HG02852 (cell line): Measurements from ENCODE around the gene S100A9.

ENCODE experiments used
- ATAC-seq: cut with Tn5 transposase; IDR thresholded peaks from one replicate; pipeline ENCODE4 v1.9.1; 2021; ENCODE audit warnings: mild to moderate bottlenecking, moderate library complexity; ENCODE audit not compliant: unreplicated experiment

Gene S100A9

GRCh38 chr1:153386500-153386901, 28.8 kb downstream of the S100A9 start:
- no peak for ATAC-seq

- no peak for ATAC-seq
Observed at GRCh38 chr1:153387001-153387400, 29.3 kb downstream of the S100A9 start.

- ATAC-seq: no peak
Observed at GRCh38 chr1:153387785-153388184, 30.1 kb downstream of the S100A9 start.

- ATAC-seq: no peak
Observed at GRCh38 chr1:153389401-153389800, 31.7 kb downstream of the S100A9 start.

GRCh38 chr1:153389973-153390879, 32.6 kb downstream of the S100A9 start:
- ATAC-seq: no peak

GRCh38 chr1:153390938-153391710, 33.5 kb downstream of the S100A9 start, which contains the start of gene S100A8:
Gene S100A8 (minus strand): TSS chr1:153391073. CDS start chr1:153390535, 538 bp downstream.
- ATAC-seq: no peak

- no peak for ATAC-seq
Observed at GRCh38 chr1:153392258-153392657, 34.6 kb downstream of the S100A9 start.

GRCh38 chr1:153392822-153393221, 35.2 kb downstream of the S100A9 start:
- no peak for ATAC-seq

- ATAC-seq: no peak
Observed at GRCh38 chr1:153393926-153394325, 36.3 kb downstream of the S100A9 start.

GRCh38 chr1:153394391-153394790, 36.7 kb downstream of the S100A9 start:
- no peak for ATAC-seq

GRCh38 chr1:153395136-153395685, 37.6 kb downstream of the S100A9 start:
- no peak for ATAC-seq

GRCh38 chr1:153395776-153396175, 38.1 kb downstream of the S100A9 start:
- ATAC-seq: no peak

- no peak for ATAC-seq
Observed at GRCh38 chr1:153396461-153396860, 38.8 kb downstream of the S100A9 start.

GRCh38 chr1:153397051-153397923, 39.6 kb downstream of the S100A9 start:
- no peak for ATAC-seq

- ATAC-seq: no peak
Observed at GRCh38 chr1:153397924-153398651, 40.4 kb downstream of the S100A9 start.

GRCh38 chr1:153399401-153400055, 41.9 kb downstream of the S100A9 start:
- no peak for ATAC-seq

- ATAC-seq: no peak
Observed at GRCh38 chr1:153400244-153400643, 42.6 kb downstream of the S100A9 start.

GRCh38 chr1:153401461-153401860, 43.8 kb downstream of the S100A9 start:
- no peak for ATAC-seq

- ATAC-seq: no peak
Observed at GRCh38 chr1:153402226-153402625, 44.6 kb downstream of the S100A9 start.
